NCI-H2196 (cell line): ENCODE data around the gene DISC1.

Experiments
- DNase-seq: peaks from one replicate; lab custom pipeline; 2025; ENCODE audit not compliant: unreplicated experiment; lab: John Stamatoyannopoulos, UW

DISC1 gene

GRCh38 chr1:232019026-232019340 is 392.4 kb downstream of the DISC1 start:
- no peak for DNase-seq

GRCh38 chr1:232020352-232020751 is 393.8 kb downstream of the DISC1 start:
- DNase-seq = no peak

GRCh38 chr1:232029315-232029714 is 402.7 kb downstream of the DISC1 start:
- no peak for DNase-seq

- no peak for DNase-seq
Measured at GRCh38 chr1:232031156-232031555, 404.6 kb downstream of the DISC1 start.

- DNase-seq = no peak
Measured at GRCh38 chr1:232033285-232033684, 406.7 kb downstream of the DISC1 start.

- no peak for DNase-seq
Measured at GRCh38 chr1:232034556-232034955, 408.0 kb downstream of the DISC1 start.

GRCh38 chr1:232036181-232036933 is 409.8 kb downstream of the DISC1 start:
- no peak for DNase-seq

- DNase-seq = no peak
Measured at GRCh38 chr1:232037774-232038388, 411.3 kb downstream of the DISC1 start.

- peak; percentile 4 for DNase-seq
Measured at GRCh38 chr1:232038706-232039677, 412.4 kb downstream of the DISC1 start.

GRCh38 chr1:232040260-232040659 is 413.7 kb downstream of the DISC1 start:
- DNase-seq = no peak

GRCh38 chr1:232044728-232045127 is 418.1 kb downstream of the DISC1 start:
- no peak for DNase-seq

GRCh38 chr1:232045139-232045994 is 418.8 kb downstream of the DISC1 start:
- no peak for DNase-seq

GRCh38 chr1:232046451-232047306 is 420.1 kb downstream of the DISC1 start:
- DNase-seq = no peak

GRCh38 chr1:232047473-232047872 is 420.9 kb downstream of the DISC1 start:
- DNase-seq = no peak

- no peak for DNase-seq
Measured at GRCh38 chr1:232048481-232048880, 421.9 kb downstream of the DISC1 start.

- no peak for DNase-seq
Measured at GRCh38 chr1:232049335-232049734, 422.7 kb downstream of the DISC1 start.

- DNase-seq = no peak
Measured at GRCh38 chr1:232057217-232057895, 430.8 kb downstream of the DISC1 start.

GRCh38 chr1:232057896-232058274 is 431.3 kb downstream of the DISC1 start:
- DNase-seq = no peak

- no peak for DNase-seq
Measured at GRCh38 chr1:232059726-232060374, 433.3 kb downstream of the DISC1 start.
